ENCODE data around the gene TBCD.

- TF ChIP-seq POLR2AphosphoS5 (IDR thresholded peaks at IDR 0.05; ENCODE audit: borderline replicate concordance, low read depth, low read length) (no peak), EZH2 (IDR thresholded peaks at IDR 0.05) (no peak)
Measured at GRCh38 chr17:82917699-82918345, 166.0 kb downstream of the TBCD start.
